K562 (cell line): Measurements from ENCODE around the gene ENOX2. TPM values are rescaled to one million over a fixed set of nuclear protein-coding genes. Genes with fewer than 3 reads are reported as not detected.

Experiments
- ARHGAP35 ChIP-seq: fragments of 450-650 bp; IDR thresholded peaks from 2 replicates; pipeline ENCODE4 v1.6.1; 2018; ENCODE audit not compliant: partially characterized antibody
- ARNT ChIP-seq, 2 experiments: fragments of 450-650 bp; IDR thresholded peaks; 2 replicates each; pipeline ENCODE4 v1.6.1; 2016; ENCODE audit warnings: mild to moderate bottlenecking in 1 of 2
- CBX3 ChIP-seq, 2 experiments: IDR thresholded peaks; 1 replicate in 1 of 2; 2 replicates in 1 of 2; pipeline ENCODE4 v1.6.1; 2012; ENCODE audit warnings: inconsistent platforms in 2 of 2, low read length in 2 of 2, borderline replicate concordance in 1 of 2, control low read depth in 1 of 2
- CREB1 ChIP-seq, 2 experiments: sonication (generic) in 1 of 2; formaldehyde crosslinking in 1 of 2; IDR thresholded peaks; 2 replicates each; pipeline versions ENCODE4 v1.6.1 to v1.8.0; 2012 to 2022; ENCODE audit warnings: inconsistent platforms in 1 of 2, mild to moderate bottlenecking in 1 of 2, missing genetic modification reagents in 1 of 2, moderate library complexity in 1 of 2
- CREM ChIP-seq: IDR thresholded peaks from 2 replicates; pipeline ENCODE4 v1.6.1; 2014; ENCODE audit warnings: antibody characterized with exemption, low read depth
- CSDE1 ChIP-seq, 2 experiments: fragments of 450-650 bp; IDR thresholded peaks; 2 replicates each; pipeline ENCODE4 v1.6.1; 2016; ENCODE audit warnings: mild to moderate bottlenecking in 1 of 2
- DMBX1 ChIP-seq: fragments of 250-450 bp; sonication (Bioruptor Pico); IDR thresholded peaks from 2 replicates; pipeline ENCODE4 v1.8.0; 2022; ENCODE audit warnings: inconsistent platforms, mild to moderate bottlenecking, moderate library complexity, borderline replicate concordance
- HDAC3 ChIP-seq: fragments of 450-650 bp; IDR thresholded peaks from 2 replicates; pipeline ENCODE4 v1.6.1; 2018; ENCODE audit warnings: borderline replicate concordance, mild to moderate bottlenecking, moderate library complexity; ENCODE audit not compliant: partially characterized antibody
- KLF16 ChIP-seq: IDR thresholded peaks from 2 replicates; pipeline ENCODE4 v1.6.1; 2016; ENCODE audit warnings: antibody characterized with exemption
- LEF1 ChIP-seq: fragments of 450-650 bp; IDR thresholded peaks from 2 replicates; pipeline ENCODE4 v1.6.1; 2016; ENCODE audit warnings: mild to moderate bottlenecking
- NFE2L1 ChIP-seq: fragments of 450-650 bp; IDR thresholded peaks from 2 replicates; pipeline ENCODE4 v1.6.1; 2016; ENCODE audit warnings: missing genetic modification characterization, low read depth, mild to moderate bottlenecking, missing compliant biosample characterization, moderate library complexity, borderline replicate concordance
- SMARCA4 ChIP-seq: fragments of 450-650 bp; IDR thresholded peaks from 2 replicates; pipeline ENCODE4 v1.6.1; 2016
- STAT5A ChIP-seq: IDR thresholded peaks from 2 replicates; pipeline ENCODE4 v1.6.1; 2012; ENCODE audit warnings: low read length, inconsistent platforms, borderline replicate concordance
- TEAD1 ChIP-seq, 2 experiments: fragments of 450-650 bp in 1 of 2; sonication (generic) in 1 of 2; formaldehyde crosslinking; IDR thresholded peaks; 2 replicates each; pipeline versions ENCODE4 v1.4.0 to v1.8.0; 2020 to 2022; ENCODE audit warnings: mild to moderate bottlenecking in 2 of 2, missing genetic modification reagents in 1 of 2
- TGIF2 ChIP-seq: sonication (generic); formaldehyde crosslinking; IDR thresholded peaks from 2 replicates; pipeline ENCODE4 v1.8.1; 2022; ENCODE audit warnings: mild to moderate bottlenecking, missing genetic modification reagents, moderate library complexity
- ZFP1 ChIP-seq: fragments of 450-650 bp; formaldehyde crosslinking; IDR thresholded peaks from 2 replicates; pipeline ENCODE4 v1.4.0; 2020; ENCODE audit warnings: mild to moderate bottlenecking, mixed read lengths
- ZNF282 ChIP-seq: sonication (generic); formaldehyde crosslinking; IDR thresholded peaks from 2 replicates; pipeline ENCODE4 v1.8.1; 2023; ENCODE audit warnings: missing genetic modification reagents
- ZNF347 ChIP-seq: fragments of 450-650 bp; formaldehyde crosslinking; IDR thresholded peaks from 2 replicates; pipeline ENCODE4 v1.4.0; 2020; ENCODE audit warnings: low read depth, mild to moderate bottlenecking, moderate library complexity
- ZNF41 ChIP-seq: fragments of 250-450 bp; sonication (Bioruptor Pico); conservative IDR thresholded peaks from 2 replicates; pipeline ENCODE4 v1.4.0; 2020; ENCODE audit warnings: mild to moderate bottlenecking
- ZNF696 ChIP-seq: fragments of 250-450 bp; sonication (Bioruptor Pico); conservative IDR thresholded peaks from 2 replicates; pipeline ENCODE4 v1.4.0; 2020; ENCODE audit warnings: mild to moderate bottlenecking, moderate library complexity
- ZNF785 ChIP-seq: fragments of 250-450 bp; sonication (Bioruptor Pico); IDR thresholded peaks from 2 replicates; pipeline ENCODE4 v1.4.0; 2020; ENCODE audit warnings: mild to moderate bottlenecking
- polyA plus RNA-seq, 8 experiments: library from polyadenylated mRNA; depleted of rRNA in 4 of 8; stranded (reverse) in 5 of 8; unstranded in 3 of 8; fragments of >200 nt; fragmentation: Nextera tagmentation in 2 of 8; fragmentation: Illumina TruSeq in 1 of 8; extraction: Ambion mirVana in 2 of 8; extraction: Trizol in 1 of 8; gene quantifications; 2 replicates each; pipeline versions ENCODE4 v1.2.1 to v1.2.3, GENCODE V29; 2011 to 2014; ENCODE audit warnings: inconsistent platforms in 1 of 8, missing spikeins in 1 of 8
- total RNA-seq, 7 experiments: library from RNA; depleted of rRNA in 6 of 7; stranded (reverse); fragments of >200 nt in 6 of 7; fragmentation: Illumina TruSeq in 2 of 7; extraction: Trizol in 2 of 7; gene quantifications; 2 replicates each; pipeline versions ENCODE4 v1.2.1 to v1.2.3, GENCODE V29; 2011 to 2021; ENCODE audit warnings: low replicate concordance in 1 of 7
- TF ChIP-seq, protein P1 (sequence below): sonication (generic); formaldehyde crosslinking; IDR thresholded peaks from 2 replicates; pipeline ENCODE4 v1.8.0; 2022; ENCODE audit warnings: missing genetic modification reagents, mild to moderate bottlenecking, borderline replicate concordance
- TF ChIP-seq, protein P2 (sequence below): fragments of 250-450 bp; sonication (Bioruptor Pico); IDR thresholded peaks from 2 replicates; pipeline ENCODE4 v1.8.0; 2021; ENCODE audit warnings: mild to moderate bottlenecking, moderate library complexity
- TF ChIP-seq, protein P3 (sequence below): IDR thresholded peaks from 2 replicates; pipeline ENCODE4 v1.6.1; 2011; ENCODE audit warnings: borderline replicate concordance, low read depth, mild to moderate bottlenecking, moderate library complexity, low read length; ENCODE audit not compliant: insufficient read depth, poor library complexity, severe bottlenecking

Gene ENOX2
- total and polyA plus RNA-seq, 9 of the 15 experiments (the other 6 are each of a cell fraction or from before 2014, with no cell fraction given): 6.1 to 24.0 (median 13.8) TPM

DNA sequence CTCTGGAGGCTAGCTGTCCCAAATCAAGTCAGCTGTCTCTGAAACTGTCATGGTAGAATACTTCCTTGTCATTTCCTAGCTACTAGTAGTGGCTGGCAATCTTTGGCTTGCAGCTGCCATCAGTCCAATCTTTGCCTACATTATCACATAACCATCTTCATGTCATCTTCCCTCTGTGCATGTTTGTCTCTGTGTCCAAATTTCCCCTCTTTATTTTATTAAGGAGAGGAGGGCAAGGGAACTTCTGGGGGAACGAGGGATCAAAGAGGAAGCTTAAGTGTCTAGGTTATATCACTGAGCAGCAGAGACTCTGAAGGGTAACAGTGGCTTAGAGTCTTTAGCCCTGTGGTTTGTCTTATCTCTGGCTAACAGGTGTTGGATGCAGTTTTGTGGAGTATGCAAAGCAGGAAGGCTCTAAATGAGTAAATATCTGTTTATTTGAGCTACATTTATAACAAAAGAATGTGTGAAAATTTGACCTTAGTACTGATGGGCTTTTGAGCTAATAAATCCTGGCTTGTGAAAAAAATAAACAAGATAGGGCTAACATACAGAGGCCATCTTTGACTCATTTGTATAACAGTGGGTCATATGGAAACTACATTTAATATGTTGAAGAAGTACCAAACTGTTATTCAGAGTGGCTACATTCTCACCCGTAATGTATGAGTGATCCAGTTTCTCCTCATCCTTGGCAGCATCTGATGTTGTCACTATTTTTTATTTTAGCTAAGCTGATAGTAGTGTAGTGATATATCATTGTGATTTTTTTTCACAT, 49.4 kb upstream of the ENOX2 start (continued):
- TF ChIP-seq KLF16: peak; percentile 91
- TF ChIP-seq HDAC3: peak; percentile 83
- TF ChIP-seq CSDE1 (IDR thresholded peaks at IDR 0.05): no peak
- peak in 1 of 2 experiments; percentile 61; a peak in 1 of 3 replicates for TF ChIP-seq CBX3 (IDR thresholded peaks at IDR 0.05; ENCODE audit: borderline replicate concordance in 1 of 2, low read length in 2 of 2)
- TF ChIP-seq ZNF347 (CRISPR knock-in tag): no peak
- TF ChIP-seq ZNF282: no peak
- TF ChIP-seq NFE2L1: no peak
- no peak for TF ChIP-seq CREM
- TF ChIP-seq ZNF785 (CRISPR knock-in tag): no peak
- TF ChIP-seq TGIF2 (CRISPR knock-in tag): no peak
- TF ChIP-seq LEF1: peak; percentile 98
- peak; percentile 64 to 73; a peak in 2 of 4 replicates for TF ChIP-seq ARNT (IDR thresholded peaks at IDR 0.05)
- TF ChIP-seq ZNF41 (CRISPR knock-in tag): 0 out of 2 replicates have a peak, but pooled peaks have one; percentile 62
- TF ChIP-seq, protein P1, sequence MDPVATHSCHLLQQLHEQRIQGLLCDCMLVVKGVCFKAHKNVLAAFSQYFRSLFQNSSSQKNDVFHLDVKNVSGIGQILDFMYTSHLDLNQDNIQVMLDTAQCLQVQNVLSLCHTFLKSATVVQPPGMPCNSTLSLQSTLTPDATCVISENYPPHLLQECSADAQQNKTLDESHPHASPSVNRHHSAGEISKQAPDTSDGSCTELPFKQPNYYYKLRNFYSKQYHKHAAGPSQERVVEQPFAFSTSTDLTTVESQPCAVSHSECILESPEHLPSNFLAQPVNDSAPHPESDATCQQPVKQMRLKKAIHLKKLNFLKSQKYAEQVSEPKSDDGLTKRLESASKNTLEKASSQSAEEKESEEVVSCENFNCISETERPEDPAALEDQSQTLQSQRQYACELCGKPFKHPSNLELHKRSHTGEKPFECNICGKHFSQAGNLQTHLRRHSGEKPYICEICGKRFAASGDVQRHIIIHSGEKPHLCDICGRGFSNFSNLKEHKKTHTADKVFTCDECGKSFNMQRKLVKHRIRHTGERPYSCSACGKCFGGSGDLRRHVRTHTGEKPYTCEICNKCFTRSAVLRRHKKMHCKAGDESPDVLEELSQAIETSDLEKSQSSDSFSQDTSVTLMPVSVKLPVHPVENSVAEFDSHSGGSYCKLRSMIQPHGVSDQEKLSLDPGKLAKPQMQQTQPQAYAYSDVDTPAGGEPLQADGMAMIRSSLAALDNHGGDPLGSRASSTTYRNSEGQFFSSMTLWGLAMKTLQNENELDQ: no peak
- no peak for TF ChIP-seq ZFP1 (CRISPR knock-in tag)
- TF ChIP-seq CREB1 (IDR thresholded peaks at IDR 0.05): 0 out of 2 replicates have a peak, but pooled peaks have one; percentile 20
- no peak for TF ChIP-seq CREB1 (CRISPR knock-in tag; IDR thresholded peaks at IDR 0.05)
- TF ChIP-seq SMARCA4: peak; percentile 98
- TF ChIP-seq DMBX1 (CRISPR knock-in tag): peak; percentile 19; the same call in 1 of the 2 replicates
- TF ChIP-seq ZNF696 (CRISPR knock-in tag): no peak
- TF ChIP-seq, protein P2, sequence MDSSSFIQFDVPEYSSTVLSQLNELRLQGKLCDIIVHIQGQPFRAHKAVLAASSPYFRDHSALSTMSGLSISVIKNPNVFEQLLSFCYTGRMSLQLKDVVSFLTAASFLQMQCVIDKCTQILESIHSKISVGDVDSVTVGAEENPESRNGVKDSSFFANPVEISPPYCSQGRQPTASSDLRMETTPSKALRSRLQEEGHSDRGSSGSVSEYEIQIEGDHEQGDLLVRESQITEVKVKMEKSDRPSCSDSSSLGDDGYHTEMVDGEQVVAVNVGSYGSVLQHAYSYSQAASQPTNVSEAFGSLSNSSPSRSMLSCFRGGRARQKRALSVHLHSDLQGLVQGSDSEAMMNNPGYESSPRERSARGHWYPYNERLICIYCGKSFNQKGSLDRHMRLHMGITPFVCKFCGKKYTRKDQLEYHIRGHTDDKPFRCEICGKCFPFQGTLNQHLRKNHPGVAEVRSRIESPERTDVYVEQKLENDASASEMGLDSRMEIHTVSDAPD (CRISPR knock-in tag): no peak
- TF ChIP-seq TEAD1 (CRISPR knock-in tag; IDR thresholded peaks at IDR 0.05): no peak
- peak; percentile 92 for TF ChIP-seq STAT5A
- TF ChIP-seq, protein P3, sequence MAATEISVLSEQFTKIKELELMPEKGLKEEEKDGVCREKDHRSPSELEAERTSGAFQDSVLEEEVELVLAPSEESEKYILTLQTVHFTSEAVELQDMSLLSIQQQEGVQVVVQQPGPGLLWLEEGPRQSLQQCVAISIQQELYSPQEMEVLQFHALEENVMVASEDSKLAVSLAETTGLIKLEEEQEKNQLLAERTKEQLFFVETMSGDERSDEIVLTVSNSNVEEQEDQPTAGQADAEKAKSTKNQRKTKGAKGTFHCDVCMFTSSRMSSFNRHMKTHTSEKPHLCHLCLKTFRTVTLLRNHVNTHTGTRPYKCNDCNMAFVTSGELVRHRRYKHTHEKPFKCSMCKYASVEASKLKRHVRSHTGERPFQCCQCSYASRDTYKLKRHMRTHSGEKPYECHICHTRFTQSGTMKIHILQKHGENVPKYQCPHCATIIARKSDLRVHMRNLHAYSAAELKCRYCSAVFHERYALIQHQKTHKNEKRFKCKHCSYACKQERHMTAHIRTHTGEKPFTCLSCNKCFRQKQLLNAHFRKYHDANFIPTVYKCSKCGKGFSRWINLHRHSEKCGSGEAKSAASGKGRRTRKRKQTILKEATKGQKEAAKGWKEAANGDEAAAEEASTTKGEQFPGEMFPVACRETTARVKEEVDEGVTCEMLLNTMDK: no peak
- no peak for TF ChIP-seq ARHGAP35
